Adrenal gland (tissue), 12 donors: Measurements from ENCODE around the gene NMS. TPM values are rescaled to one million over a fixed set of nuclear protein-coding genes. Genes with fewer than 3 reads are reported as not detected.

Experiments
- DNase-seq, 7 donors: peaks; one replicate each; pipeline ENCODE4 v3.0.0-alpha.2; 2019 to 2020
- H3K27ac ChIP-seq, 5 donors: fragments of 200-600 bp; sonication (generic) in 4 of 5; 1 replicate in 3 of 5; 2 replicates in 2 of 5; pipeline versions ENCODE4 v1.5.1 to v1.8.0; 2016 to 2020; ENCODE audit warnings: mild to moderate bottlenecking in 1 of 5
- H3K27me3 ChIP-seq: fragments of 200-600 bp; 2 replicates; pipeline ENCODE4 v1.8.0; 2021
- H3K36me3 ChIP-seq, 2 donors: fragments of 200-600 bp; replicated peaks in 1 of 2; 1 replicate in 1 of 2; 2 replicates in 1 of 2; pipeline versions ENCODE4 v1.5.1 to v1.8.0; 2018 to 2022
- H3K4me1 ChIP-seq, 2 donors: fragments of 200-600 bp; replicated peaks in 1 of 2; 1 replicate in 1 of 2; 2 replicates in 1 of 2; pipeline versions ENCODE4 v1.5.1 to v1.8.0; 2018 to 2021
- H3K4me3 ChIP-seq, 4 donors: fragments of 200-600 bp; sonication (generic) in 3 of 4; one replicate each; pipeline ENCODE4 v1.5.1; 2016 to 2018
- H3K9me3 ChIP-seq, 3 donors: fragments of 200-600 bp; sonication (generic) in 1 of 3; replicated peaks in 1 of 3; 1 replicate in 2 of 3; 2 replicates in 1 of 3; pipeline versions ENCODE4 v1.5.1 to v1.8.0; 2016 to 2021
- POLR2A ChIP-seq, 2 donors: fragments of 450-650 bp; IDR thresholded peaks; one replicate each; pipeline ENCODE4 v1.6.1; 2017; ENCODE audit warnings: antibody characterized with exemption in 2 of 2, mild to moderate bottlenecking in 2 of 2, moderate library complexity in 1 of 2
- WGBS, 4 donors: extraction: QIAGEN DNeasy Blood & Tissue Kit in 2 of 4; methylation state at CpG; one replicate each; pipeline versions ENCODE4 v1.1.5 to v1.1.7; 2013 to 2017; 5-methylcytosine and 5-hydroxymethylcytosine counted together
- intact Hi-C, 2 donors: fragments of 100-400 bp; cut with DNase I; formaldehyde crosslinking; loops; one replicate each; pipeline versions ENCODE4 v1.14.1 to v1.15.0; 2022 to 2023
- polyA plus RNA-seq, 3 donors: library from polyadenylated mRNA; stranded (reverse); fragments of 200-250 nt in 2 of 3; fragments of 350-450 nt in 1 of 3; fragmentation: Illumina TruSeq in 1 of 3; extraction: RNeasy Lipid Tissue Mini Kit (QIAGEN cat#74804) in 1 of 3; gene quantifications; one replicate each; pipeline ENCODE4 v1.2.3, GENCODE V29; 2013 to 2014
- total RNA-seq, 9 donors: library from RNA; depleted of rRNA in 4 of 9; stranded (reverse); fragments of >200 nt in 4 of 9; fragments of 120-200 nt in 1 of 9; fragmentation: NEBNext Ultra II Directional in 1 of 9; extraction: Animal tissue kit (Norgen Biotek cat#: 25700) in 1 of 9; gene quantifications; one replicate each; pipeline versions ENCODE4 v1.1.0 to v1.2.4, GENCODE V29; 2013 to 2023
- TF ChIP-seq, protein P1 (sequence below), 6 experiments: fragments of 450-650 bp in 4 of 6; fragments of 200-600 bp in 2 of 6; sonication (generic) in 1 of 6; IDR thresholded peaks; 1 replicate in 5 of 6; 2 replicates in 1 of 6; pipeline versions ENCODE4 v1.5.1 to v1.8.0; 2016 to 2021; ENCODE audit warnings: antibody characterized with exemption in 6 of 6, mild to moderate bottlenecking in 2 of 6, moderate library complexity in 1 of 6
- donor health status: healthy with polysubstance abuse.
- donor health status: Bipolar disorder and iron deficiency.
- donor health status: DM: yes; HTN: yes; CAD: no.
- donor health status: DM: no; HTN: no; CAD: no.
- donor health status: DM: no; HTN: no; CAD: no.
- donor health status: DM: yes; HTN: yes; CAD: no.

The NMS gene
- total and polyA plus RNA-seq, 12 donors = not detected

GRCh38 chr2:100470898-100471514 is 724 bp downstream of the NMS start:
- WGBS, 4 donors = 13 to 32% (median 19%) methylated on average over 13 to 16 of the region's 16 CpGs
- no peak overlapping the region for H3K4me3 ChIP-seq
- no peaks in the 10 kb centered on the region for H3K36me3 ChIP-seq
- H3K27me3 ChIP-seq = peaks cover 11% of the 10 kb centered on the region
- TF ChIP-seq, protein P1, sequence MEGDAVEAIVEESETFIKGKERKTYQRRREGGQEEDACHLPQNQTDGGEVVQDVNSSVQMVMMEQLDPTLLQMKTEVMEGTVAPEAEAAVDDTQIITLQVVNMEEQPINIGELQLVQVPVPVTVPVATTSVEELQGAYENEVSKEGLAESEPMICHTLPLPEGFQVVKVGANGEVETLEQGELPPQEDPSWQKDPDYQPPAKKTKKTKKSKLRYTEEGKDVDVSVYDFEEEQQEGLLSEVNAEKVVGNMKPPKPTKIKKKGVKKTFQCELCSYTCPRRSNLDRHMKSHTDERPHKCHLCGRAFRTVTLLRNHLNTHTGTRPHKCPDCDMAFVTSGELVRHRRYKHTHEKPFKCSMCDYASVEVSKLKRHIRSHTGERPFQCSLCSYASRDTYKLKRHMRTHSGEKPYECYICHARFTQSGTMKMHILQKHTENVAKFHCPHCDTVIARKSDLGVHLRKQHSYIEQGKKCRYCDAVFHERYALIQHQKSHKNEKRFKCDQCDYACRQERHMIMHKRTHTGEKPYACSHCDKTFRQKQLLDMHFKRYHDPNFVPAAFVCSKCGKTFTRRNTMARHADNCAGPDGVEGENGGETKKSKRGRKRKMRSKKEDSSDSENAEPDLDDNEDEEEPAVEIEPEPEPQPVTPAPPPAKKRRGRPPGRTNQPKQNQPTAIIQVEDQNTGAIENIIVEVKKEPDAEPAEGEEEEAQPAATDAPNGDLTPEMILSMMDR (IDR thresholded peaks at IDR 0.05) = no peak
- TF ChIP-seq POLR2A (IDR thresholded peaks at IDR 0.05) = no peak
- no peak overlapping the region for H3K27ac ChIP-seq
- intact Hi-C loops = no loop called here
- DNase-seq = peak in 6 of 7 donors; percentile 15 to 43 (median 24)
- H3K9me3 ChIP-seq = no peaks in the 10 kb centered on the region
- no peaks in the 10 kb centered on the region for H3K4me1 ChIP-seq

- intact Hi-C loops = no loop called here
- no peaks in the 10 kb centered on the region for H3K27me3 ChIP-seq
- no peaks in the 10 kb centered on the region for H3K36me3 ChIP-seq
- TF ChIP-seq, protein P1 (IDR thresholded peaks at IDR 0.05) = no peak
- no peak for TF ChIP-seq POLR2A (IDR thresholded peaks at IDR 0.05)
- H3K27ac ChIP-seq = no peak overlapping the region
- DNase-seq = no peak
- no peaks in the 10 kb centered on the region for H3K4me1 ChIP-seq
- H3K9me3 ChIP-seq = no peaks in the 10 kb centered on the region
- 83 to 88% (median 86%) methylated on average over 8 of the region's 8 CpGs for WGBS, 4 donors
- no peak overlapping the region for H3K4me3 ChIP-seq
These were observed 6.3 kb downstream of the NMS start for GRCh38 chr2:100476606-100477005.

DNA sequence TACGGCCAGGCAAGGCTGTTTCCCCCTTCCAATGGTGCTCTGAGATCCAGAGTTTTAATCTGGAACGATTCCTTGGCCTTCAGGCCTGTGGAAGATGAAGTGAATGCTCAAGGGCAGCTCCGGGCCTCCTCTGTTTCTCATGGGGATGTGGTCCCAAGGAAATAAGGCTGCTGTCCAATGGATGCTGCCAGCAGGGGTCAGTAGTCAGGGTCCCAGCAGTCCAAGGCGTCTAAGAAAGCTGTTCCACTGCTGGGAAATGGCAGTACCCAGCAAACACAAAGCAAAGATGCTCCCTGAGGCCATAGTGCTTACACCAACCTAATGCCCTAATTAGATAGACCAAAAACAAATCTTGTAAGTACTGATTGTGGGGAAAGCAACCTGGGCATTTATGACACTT is 12.5 kb downstream of the NMS start:
- Histone ChIP-seq H3K4me1 (no peaks in the 10 kb centered on the region), H3K27ac (no peak overlapping the region), H3K27me3 (no peaks in the 10 kb centered on the region), H3K36me3 (no peaks in the 10 kb centered on the region), H3K4me3 (no peak overlapping the region), H3K9me3 (no peaks in the 10 kb centered on the region)
- TF ChIP-seq, protein P1 (IDR thresholded peaks at IDR 0.05) = no peak
- TF ChIP-seq POLR2A (IDR thresholded peaks at IDR 0.05) = no peak
- DNase-seq = no peak
- intact Hi-C loops = no loop called here
- 50 to 75% (median 59%) methylated on average over 2 to 4 of the region's 4 CpGs for WGBS, 4 donors

- Histone ChIP-seq H3K27me3 (no peaks in the 10 kb centered on the region), H3K4me3 (no peak overlapping the region), H3K27ac (no peak overlapping the region), H3K9me3 (no peaks in the 10 kb centered on the region), H3K4me1 (no peaks in the 10 kb centered on the region), H3K36me3 (no peaks in the 10 kb centered on the region)
- no peak for DNase-seq
- TF ChIP-seq, protein P1 (IDR thresholded peaks at IDR 0.05) = no peak
- intact Hi-C loops = no loop called here
- 61 to 65% (median 65%) methylated on average over 5 of the region's 5 CpGs for WGBS, 4 donors
These were observed 13.6 kb downstream of the NMS start for GRCh38 chr2:100483895-100484294.
